Measurements from ENCODE around the gene FTO.

GRCh38 chr16:53908731-53909130 is 204.8 kb downstream of the FTO start:
- no peak for TF ChIP-seq POLR2AphosphoS5 (IDR thresholded peaks at IDR 0.05; ENCODE audit: low read depth, low read length)
- TF ChIP-seq TAF1 (IDR thresholded peaks at IDR 0.05; ENCODE audit: borderline replicate concordance, insufficient read depth, low read length): no peak
- TF ChIP-seq, protein P1, sequence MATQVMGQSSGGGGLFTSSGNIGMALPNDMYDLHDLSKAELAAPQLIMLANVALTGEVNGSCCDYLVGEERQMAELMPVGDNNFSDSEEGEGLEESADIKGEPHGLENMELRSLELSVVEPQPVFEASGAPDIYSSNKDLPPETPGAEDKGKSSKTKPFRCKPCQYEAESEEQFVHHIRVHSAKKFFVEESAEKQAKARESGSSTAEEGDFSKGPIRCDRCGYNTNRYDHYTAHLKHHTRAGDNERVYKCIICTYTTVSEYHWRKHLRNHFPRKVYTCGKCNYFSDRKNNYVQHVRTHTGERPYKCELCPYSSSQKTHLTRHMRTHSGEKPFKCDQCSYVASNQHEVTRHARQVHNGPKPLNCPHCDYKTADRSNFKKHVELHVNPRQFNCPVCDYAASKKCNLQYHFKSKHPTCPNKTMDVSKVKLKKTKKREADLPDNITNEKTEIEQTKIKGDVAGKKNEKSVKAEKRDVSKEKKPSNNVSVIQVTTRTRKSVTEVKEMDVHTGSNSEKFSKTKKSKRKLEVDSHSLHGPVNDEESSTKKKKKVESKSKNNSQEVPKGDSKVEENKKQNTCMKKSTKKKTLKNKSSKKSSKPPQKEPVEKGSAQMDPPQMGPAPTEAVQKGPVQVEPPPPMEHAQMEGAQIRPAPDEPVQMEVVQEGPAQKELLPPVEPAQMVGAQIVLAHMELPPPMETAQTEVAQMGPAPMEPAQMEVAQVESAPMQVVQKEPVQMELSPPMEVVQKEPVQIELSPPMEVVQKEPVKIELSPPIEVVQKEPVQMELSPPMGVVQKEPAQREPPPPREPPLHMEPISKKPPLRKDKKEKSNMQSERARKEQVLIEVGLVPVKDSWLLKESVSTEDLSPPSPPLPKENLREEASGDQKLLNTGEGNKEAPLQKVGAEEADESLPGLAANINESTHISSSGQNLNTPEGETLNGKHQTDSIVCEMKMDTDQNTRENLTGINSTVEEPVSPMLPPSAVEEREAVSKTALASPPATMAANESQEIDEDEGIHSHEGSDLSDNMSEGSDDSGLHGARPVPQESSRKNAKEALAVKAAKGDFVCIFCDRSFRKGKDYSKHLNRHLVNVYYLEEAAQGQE (IDR thresholded peaks at IDR 0.05; ENCODE audit: insufficient read depth in 1 of 2, low read depth in 2 of 2, low read length in 2 of 2): no peak
- no peak for TF ChIP-seq SIN3A (IDR thresholded peaks at IDR 0.05; ENCODE audit: borderline replicate concordance, insufficient read depth, low read length)

Data from PFSK-1 (cell line).